ENCODE data around the gene FGF14. TPM values are rescaled to one million over a fixed set of nuclear protein-coding genes. Genes with fewer than 3 reads are reported as not detected.

Gene FGF14
- total RNA-seq, 1 experiment from 2014 or later: 0.22 TPM

DNA sequence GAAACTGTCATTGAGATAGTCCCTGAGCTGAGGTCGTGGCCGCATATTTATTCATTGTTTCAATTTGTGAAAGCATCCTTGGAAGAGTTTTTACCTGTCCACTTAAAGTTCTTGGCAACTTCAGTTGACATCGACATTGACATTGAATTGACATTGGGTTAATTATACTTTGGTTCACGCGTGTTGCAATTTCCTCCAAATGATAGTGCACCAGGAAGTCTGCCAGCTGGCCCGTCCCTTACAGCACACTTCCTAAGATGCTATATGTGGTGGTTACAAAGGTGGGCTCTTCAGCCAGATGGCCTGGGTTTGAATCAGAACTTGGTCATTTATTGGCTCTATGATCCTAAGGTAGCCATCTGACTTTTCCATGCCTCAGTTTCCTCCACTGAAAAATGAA, 176.0 kb downstream of the FGF14 start:
- no peaks in the 10 kb centered on the region for H3K4me1 ChIP-seq (ENCODE audit: insufficient read depth, low read length)
- no peak overlapping the region for H2BK20ac ChIP-seq (ENCODE audit: low read depth, low read length, poor library complexity, severe bottlenecking)
- TF ChIP-seq, protein P1, sequence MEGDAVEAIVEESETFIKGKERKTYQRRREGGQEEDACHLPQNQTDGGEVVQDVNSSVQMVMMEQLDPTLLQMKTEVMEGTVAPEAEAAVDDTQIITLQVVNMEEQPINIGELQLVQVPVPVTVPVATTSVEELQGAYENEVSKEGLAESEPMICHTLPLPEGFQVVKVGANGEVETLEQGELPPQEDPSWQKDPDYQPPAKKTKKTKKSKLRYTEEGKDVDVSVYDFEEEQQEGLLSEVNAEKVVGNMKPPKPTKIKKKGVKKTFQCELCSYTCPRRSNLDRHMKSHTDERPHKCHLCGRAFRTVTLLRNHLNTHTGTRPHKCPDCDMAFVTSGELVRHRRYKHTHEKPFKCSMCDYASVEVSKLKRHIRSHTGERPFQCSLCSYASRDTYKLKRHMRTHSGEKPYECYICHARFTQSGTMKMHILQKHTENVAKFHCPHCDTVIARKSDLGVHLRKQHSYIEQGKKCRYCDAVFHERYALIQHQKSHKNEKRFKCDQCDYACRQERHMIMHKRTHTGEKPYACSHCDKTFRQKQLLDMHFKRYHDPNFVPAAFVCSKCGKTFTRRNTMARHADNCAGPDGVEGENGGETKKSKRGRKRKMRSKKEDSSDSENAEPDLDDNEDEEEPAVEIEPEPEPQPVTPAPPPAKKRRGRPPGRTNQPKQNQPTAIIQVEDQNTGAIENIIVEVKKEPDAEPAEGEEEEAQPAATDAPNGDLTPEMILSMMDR (conservative IDR thresholded peaks at IDR 0.05): no peak
- Mint-ChIP-seq H3K9me3 (no peaks in the 10 kb centered on the region), H3K27ac (no peak overlapping the region), H3K4me1 (no peaks in the 10 kb centered on the region), H3K4me3 (no peak overlapping the region), H3K27me3 (ENCODE audit: low read depth) (no peaks in the 10 kb centered on the region), H3K36me3 (ENCODE audit: insufficient read depth in 1 of 3, low read depth in 3 of 3) (no peaks in the 10 kb centered on the region)
- H2BK12ac ChIP-seq (ENCODE audit: insufficient read length, low read depth, low read length): no peak overlapping the region
- no peaks in the 10 kb centered on the region for H3K23me2 ChIP-seq (ENCODE audit: insufficient read length, low read depth, low read length, poor library complexity, severe bottlenecking)
- no peaks in the 10 kb centered on the region for H3K79me2 ChIP-seq (ENCODE audit: insufficient read depth, low read length)
- no peak overlapping the region for H3T11ph ChIP-seq (ENCODE audit: low read length)
- H4K91ac ChIP-seq (ENCODE audit: insufficient read length, low read depth, low read length): no peak overlapping the region
- no peak overlapping the region for H2BK15ac ChIP-seq (ENCODE audit: low read depth, low read length)
- no peaks in the 10 kb centered on the region for H3K27me3 ChIP-seq (ENCODE audit: insufficient read depth, low read length)
- H4K8ac ChIP-seq (replicated peaks; ENCODE audit: insufficient read length, low read depth, low read length): no peak overlapping the region
- H4K5ac ChIP-seq (ENCODE audit: insufficient read length, low read depth, low read length): no peak overlapping the region
- H3K9ac ChIP-seq (ENCODE audit: extremely low read depth, insufficient read length, low read length): no peak overlapping the region
- no peak overlapping the region for H3K23ac ChIP-seq (ENCODE audit: insufficient read length, low read depth, low read length)
- no peak overlapping the region for H2AK5ac ChIP-seq (ENCODE audit: insufficient read length, low read length)
- no peak overlapping the region for H3K14ac ChIP-seq (ENCODE audit: insufficient read depth, low read length)
- H3K18ac ChIP-seq (ENCODE audit: insufficient read length, low read depth, low read length): no peak overlapping the region
- H2BK120ac ChIP-seq (ENCODE audit: low read depth, low read length, poor library complexity, severe bottlenecking): no peak overlapping the region
- no peak overlapping the region for H3K27ac ChIP-seq (ENCODE audit: insufficient read length, low read depth, low read length)
- no peaks in the 10 kb centered on the region for H3K9me3 ChIP-seq (ENCODE audit: control insufficient read depth, low read depth, low read length)
- no peaks in the 10 kb centered on the region for H3K79me1 ChIP-seq (ENCODE audit: insufficient read depth, low read depth, low read length, poor library complexity, severe bottlenecking)
- H3K4ac ChIP-seq (ENCODE audit: low read depth, low read length): no peak overlapping the region
- WGBS (ENCODE audit: extremely low coverage, insufficient read length, low lambda C conversion rate): no CpG with 5 or more reads among the region's 6 CpGs
- H3K4me2 ChIP-seq (ENCODE audit: insufficient read depth, insufficient read length, low read length): no peak overlapping the region
- H2AFZ ChIP-seq (ENCODE audit: low read length): no peak overlapping the region
- H4K20me1 ChIP-seq (ENCODE audit: control insufficient read depth, insufficient read depth, insufficient read length): no peaks in the 10 kb centered on the region
- H2BK5ac ChIP-seq (ENCODE audit: insufficient read length, low read length): no peak overlapping the region
- no peak overlapping the region for H3K56ac ChIP-seq (ENCODE audit: insufficient read length, low read depth, low read length)
- no peak for DNase-seq

All from H9 (cell line).